ENCODE results near the gene YLPM1.

Gene YLPM1

DNA sequence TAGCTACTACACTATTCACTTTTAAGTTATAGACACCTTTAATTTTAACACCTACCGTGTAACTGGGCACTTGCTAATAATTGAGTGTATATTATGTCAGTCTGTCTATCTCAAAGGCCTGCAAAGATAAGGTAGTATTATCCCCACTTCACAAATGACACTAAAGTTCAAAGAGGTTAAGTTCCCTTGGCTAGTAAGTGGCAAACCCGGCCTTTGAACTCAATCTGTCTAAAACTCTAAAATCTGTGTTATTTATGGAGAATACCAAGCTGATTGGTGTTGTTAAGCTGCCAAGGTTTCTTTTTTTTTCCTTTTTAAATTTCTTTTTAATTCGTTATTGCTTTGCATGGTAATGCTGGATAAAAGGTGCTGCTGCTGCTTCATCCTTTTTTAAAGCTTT, 37.7 kb downstream of the YLPM1 start:
- TF ChIP-seq, protein P1, sequence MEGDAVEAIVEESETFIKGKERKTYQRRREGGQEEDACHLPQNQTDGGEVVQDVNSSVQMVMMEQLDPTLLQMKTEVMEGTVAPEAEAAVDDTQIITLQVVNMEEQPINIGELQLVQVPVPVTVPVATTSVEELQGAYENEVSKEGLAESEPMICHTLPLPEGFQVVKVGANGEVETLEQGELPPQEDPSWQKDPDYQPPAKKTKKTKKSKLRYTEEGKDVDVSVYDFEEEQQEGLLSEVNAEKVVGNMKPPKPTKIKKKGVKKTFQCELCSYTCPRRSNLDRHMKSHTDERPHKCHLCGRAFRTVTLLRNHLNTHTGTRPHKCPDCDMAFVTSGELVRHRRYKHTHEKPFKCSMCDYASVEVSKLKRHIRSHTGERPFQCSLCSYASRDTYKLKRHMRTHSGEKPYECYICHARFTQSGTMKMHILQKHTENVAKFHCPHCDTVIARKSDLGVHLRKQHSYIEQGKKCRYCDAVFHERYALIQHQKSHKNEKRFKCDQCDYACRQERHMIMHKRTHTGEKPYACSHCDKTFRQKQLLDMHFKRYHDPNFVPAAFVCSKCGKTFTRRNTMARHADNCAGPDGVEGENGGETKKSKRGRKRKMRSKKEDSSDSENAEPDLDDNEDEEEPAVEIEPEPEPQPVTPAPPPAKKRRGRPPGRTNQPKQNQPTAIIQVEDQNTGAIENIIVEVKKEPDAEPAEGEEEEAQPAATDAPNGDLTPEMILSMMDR (IDR thresholded peaks at IDR 0.05; ENCODE audit: control extremely low read depth, extremely low read depth, low read depth, missing control alignments), result no peak
- ChIA-PET POLR2A (no interaction called here), CTCF (interaction anchor here (0.8 to 1.5 kb wide), 5 partner anchors 8 to 191 kb away, joined by 3 to 9 read pairs (median 3); partner anchors contain the start of gene YLPM1)
- no peak for DNase-seq (ENCODE audit: extremely low spot score)

DNA sequence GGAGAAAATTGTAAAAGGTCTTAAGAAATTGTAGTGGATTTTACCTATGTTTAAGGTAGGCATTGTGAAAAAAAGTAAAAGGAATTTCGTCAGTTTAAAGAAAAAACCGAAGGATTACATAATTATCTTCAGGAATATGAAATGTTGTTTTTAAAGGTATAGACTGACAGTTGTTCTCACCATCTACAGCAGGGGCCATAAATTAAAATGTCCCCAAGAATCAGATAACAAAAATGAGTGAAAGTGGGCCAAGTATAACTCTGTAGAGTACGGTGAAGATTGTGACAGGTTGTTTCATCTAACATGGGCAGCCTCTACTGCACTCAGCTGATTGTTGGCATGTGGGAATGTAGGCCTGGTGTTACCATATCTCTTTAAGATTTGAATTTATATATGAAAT, 38.3 kb downstream of the YLPM1 start:
- CTCF ChIA-PET, result interaction anchor here (1.3 to 2.2 kb wide), 5 partner anchors 8 to 192 kb away, joined by 3 to 10 read pairs (median 6); partner anchors contain the start of gene LTBP2
- DNase-seq (ENCODE audit: extremely low spot score), result no peak
- TF ChIP-seq, protein P1 (IDR thresholded peaks at IDR 0.05; ENCODE audit: control extremely low read depth, extremely low read depth, low read depth, missing control alignments), result no peak
- POLR2A ChIA-PET, result no interaction called here

- peak; percentile 36 for DNase-seq (ENCODE audit: extremely low spot score)
- TF ChIP-seq, protein P1 (IDR thresholded peaks at IDR 0.05; ENCODE audit: control extremely low read depth, extremely low read depth, low read depth, missing control alignments), result peak; percentile 58
- POLR2A ChIA-PET, result no interaction called here
- CTCF ChIA-PET, result interaction anchor here (0.6 to 4.3 kb wide), 23 partner anchors 8 to 435 kb away, joined by 3 to 41 read pairs (median 4); partner anchors contain the start of genes LTBP2 and YLPM1
Observed at GRCh38 chr14:74804219-74804825, 41.2 kb downstream of the YLPM1 start.

DNA sequence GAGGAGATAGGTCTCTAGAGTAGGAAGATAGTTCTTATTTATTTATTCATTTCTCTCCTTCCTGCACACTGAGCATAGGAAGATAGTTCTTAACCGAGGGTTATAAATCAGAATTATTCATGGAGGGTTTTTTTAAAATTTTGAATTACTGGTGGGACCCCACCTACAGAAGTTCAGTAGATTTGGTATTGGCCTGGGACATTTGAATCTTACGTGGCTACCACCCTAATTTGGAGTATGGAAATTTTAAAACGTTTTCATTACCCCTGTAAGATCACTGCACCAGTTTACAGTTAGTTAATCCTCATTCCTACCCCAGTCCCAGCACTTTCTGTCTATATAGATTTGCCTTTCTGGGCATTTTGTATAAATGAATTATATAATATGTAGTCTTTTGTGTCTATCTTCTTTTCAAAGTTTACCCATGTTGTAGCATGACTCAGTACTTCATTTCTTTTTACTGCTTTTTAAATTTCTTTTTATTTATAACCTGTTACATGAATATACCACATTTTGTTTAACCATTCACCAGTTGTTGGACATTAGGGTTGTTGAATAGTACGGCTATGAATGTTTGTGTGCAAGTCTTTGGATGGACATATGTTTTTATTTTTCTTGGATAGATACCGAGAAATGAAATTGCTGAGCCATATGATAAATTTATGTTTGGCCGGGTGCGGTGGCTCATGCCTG, 44.9 kb downstream of the YLPM1 start:
- CTCF ChIA-PET, result interaction anchor here (1.5 kb wide), 1 partner anchor 199 kb away, joined by 10 read pairs; no protein-coding TSS in a partner anchor
- no peak for DNase-seq (ENCODE audit: extremely low spot score)
- TF ChIP-seq, protein P1 (IDR thresholded peaks at IDR 0.05; ENCODE audit: control extremely low read depth, extremely low read depth, low read depth, missing control alignments), result no peak

GRCh38 chr14:74816124-74816523, 53.0 kb downstream of the YLPM1 start:
- TF ChIP-seq, protein P1 (IDR thresholded peaks at IDR 0.05; ENCODE audit: control extremely low read depth, extremely low read depth, low read depth, missing control alignments), result no peak
- CTCF ChIA-PET, result interaction anchor here (2.5 kb wide), 1 partner anchor 12 kb away, joined by 8 read pairs; no protein-coding TSS in a partner anchor
- POLR2A ChIA-PET, result interaction anchor here (0.6 kb wide), 1 partner anchor 24 kb away, joined by 3 read pairs; no protein-coding TSS in a partner anchor

More for the DNA sequence above, 44.9 kb downstream of the YLPM1 start:
- POLR2A ChIA-PET, result no interaction called here

DNA sequence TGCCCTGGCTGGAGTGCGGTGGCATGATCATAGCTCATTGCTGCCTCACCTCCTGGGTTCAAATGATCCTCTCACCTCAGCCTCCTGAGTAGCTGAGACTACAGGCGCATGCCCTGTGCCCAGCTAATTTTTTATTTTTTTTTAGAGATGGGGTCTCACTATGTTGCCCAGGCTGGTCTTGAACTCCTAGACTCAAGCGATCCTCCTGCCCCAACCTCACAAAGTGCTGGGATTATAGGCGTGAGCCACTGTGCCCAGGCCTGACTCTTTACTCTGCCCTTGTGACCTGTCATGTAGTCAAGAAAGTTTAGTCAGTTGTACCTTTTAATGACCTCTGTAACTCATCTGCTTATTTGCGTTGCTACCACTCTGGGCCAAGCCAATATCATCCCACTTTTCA, 57.2 kb downstream of the YLPM1 start:
- CTCF ChIA-PET, result interaction anchor here (1.1 kb wide), 1 partner anchor 14 kb away, joined by 3 read pairs; no protein-coding TSS in a partner anchor
- no peak for DNase-seq (ENCODE audit: extremely low spot score)
- TF ChIP-seq, protein P1 (IDR thresholded peaks at IDR 0.05; ENCODE audit: control extremely low read depth, extremely low read depth, low read depth, missing control alignments), result no peak
- POLR2A ChIA-PET, result no interaction called here

More at GRCh38 chr14:74816124-74816523, 53.0 kb downstream of the YLPM1 start:
- no peak for DNase-seq (ENCODE audit: extremely low spot score)

All from GM10248 (cell line).